Activated CD4-positive, alpha-beta T cell treated with anti-CD3 and anti-CD28 coated beads, Interleukin-2, amount 10 ng/mL, durations not matched to agents 24 days and 14 days (primary cell): ENCODE results near the gene ANKRD44. TPM values are rescaled to one million over a fixed set of nuclear protein-coding genes. Genes with fewer than 3 reads are reported as not detected.
"Not testable (repeated sequence)": the region's sequence is repeated elsewhere in the genome, so short reads cannot be mapped to it uniquely, and the experiment has no call there.

Experiments
- DNase-seq: peaks from one replicate; pipeline ENCODE4 v3.0.0; 2022
- H3K27ac Mint-ChIP-seq: one replicate; pipeline ENCODE4 v1.8.0; 2022; ENCODE audit warnings: mild to moderate bottlenecking, mixed read lengths
- H3K27me3 Mint-ChIP-seq: one replicate; pipeline ENCODE4 v1.8.0; 2022; ENCODE audit warnings: mixed read lengths
- H3K36me3 Mint-ChIP-seq: one replicate; pipeline ENCODE4 v1.8.0; 2022; ENCODE audit warnings: low read depth, mild to moderate bottlenecking, mixed read lengths
- H3K4me1 Mint-ChIP-seq: one replicate; pipeline ENCODE4 v1.8.0; 2021; ENCODE audit warnings: mixed read lengths
- H3K4me3 Mint-ChIP-seq: one replicate; pipeline ENCODE4 v1.8.0; 2022; ENCODE audit warnings: mild to moderate bottlenecking, moderate library complexity, mixed read lengths
- H3K9me3 Mint-ChIP-seq: one replicate; pipeline ENCODE4 v1.8.0; 2021; ENCODE audit warnings: mixed read lengths
- intact Hi-C: fragments of 100-400 bp; cut with micrococcal nuclease; formaldehyde crosslinking; loops from one replicate; pipeline ENCODE4 v1.15.1; 2023
- total RNA-seq: library from RNA; stranded (reverse); gene quantifications from 2 replicates; pipeline ENCODE4 v1.2.3, GENCODE V29; 2022

ANKRD44 gene
- 130 and 147 TPM in 2 replicates for total RNA-seq

- Mint-ChIP-seq H3K4me3 (peak within 1 kb of the TSS; percentile 91), H3K27ac (peak within 1 kb of the TSS; percentile 95), H3K4me1 (peaks cover 56% of the 10 kb centered on the region), H3K36me3 (peaks cover 17% of the 10 kb centered on the region), H3K9me3 (no peaks in the 10 kb centered on the region), H3K27me3 (no peaks in the 10 kb centered on the region)
- peak; percentile 96 for DNase-seq
- intact Hi-C loops = loop anchor here (1.0 to 5.0 kb wide), 2 partner anchors 47 to 111 kb away; no protein-coding TSS in a partner anchor
These were observed at the start of gene ANKRD44 for GRCh38 chr2:197310271-197310985. TSS of gene ANKRD44 (minus strand) at chr2:197310780. CDS start at chr2:197310604, 176 bp downstream.

- H3K27ac Mint-ChIP-seq = no peak overlapping the region
- H3K27me3 Mint-ChIP-seq = no peaks in the 10 kb centered on the region
- intact Hi-C loops = loop anchor here (5.0 kb wide), 1 partner anchor 48 kb away; the partner anchor contains the start of gene ANKRD44
- H3K4me3 Mint-ChIP-seq = no peak overlapping the region
- no peaks in the 10 kb centered on the region for H3K9me3 Mint-ChIP-seq
- H3K36me3 Mint-ChIP-seq = no peaks in the 10 kb centered on the region
- no peak for DNase-seq
- H3K4me1 Mint-ChIP-seq = peaks cover 14% of the 10 kb centered on the region
These were observed 49.3 kb upstream of the ANKRD44 start for GRCh38 chr2:197359859-197360258.

- Mint-ChIP-seq H3K4me3 (no peak overlapping the region), H3K27ac (no peak overlapping the region), H3K27me3 (no peaks in the 10 kb centered on the region), H3K9me3 (no peaks in the 10 kb centered on the region), H3K36me3 (no peaks in the 10 kb centered on the region), H3K4me1 (peaks cover 14% of the 10 kb centered on the region)
- intact Hi-C loops = loop anchor here (5.0 kb wide), 1 partner anchor 47 kb away; the partner anchor contains the start of gene ANKRD44
- DNase-seq = no peak
These were observed 48.4 kb upstream of the ANKRD44 start for GRCh38 chr2:197358931-197359330.

GRCh38 chr2:197357986-197358385 is 47.4 kb upstream of the ANKRD44 start:
- Mint-ChIP-seq H3K36me3 (no peaks in the 10 kb centered on the region), H3K4me1 (peaks cover 15% of the 10 kb centered on the region), H3K9me3 (no peaks in the 10 kb centered on the region), H3K27me3 (no peaks in the 10 kb centered on the region), H3K27ac (no peak overlapping the region), H3K4me3 (no peak overlapping the region)
- DNase-seq = no peak
- intact Hi-C loops = loop anchor here (2.0 to 5.0 kb wide), 2 partner anchors 29 to 46 kb away; partner anchors contain the start of gene ANKRD44

- no peak for DNase-seq
- no peaks in the 10 kb centered on the region for H3K36me3 Mint-ChIP-seq
- intact Hi-C loops = loop anchor here (2.0 to 5.0 kb wide), 2 partner anchors 27 to 44 kb away; partner anchors contain the start of gene ANKRD44
These were observed 45.6 kb upstream of the ANKRD44 start for GRCh38 chr2:197356136-197356535.

GRCh38 chr2:197354169-197354558 is 43.6 kb upstream of the ANKRD44 start:
- H3K36me3 Mint-ChIP-seq = no peaks in the 10 kb centered on the region
- DNase-seq = no peak
- H3K27me3 Mint-ChIP-seq = no peaks in the 10 kb centered on the region

More at GRCh38 chr2:197356136-197356535, 45.6 kb upstream of the ANKRD44 start:
- H3K27me3 Mint-ChIP-seq = no peaks in the 10 kb centered on the region
- peak overlapping the region; percentile 80 for H3K27ac Mint-ChIP-seq
- H3K4me1 Mint-ChIP-seq = peaks cover 15% of the 10 kb centered on the region
- peak overlapping the region; percentile 22 for H3K4me3 Mint-ChIP-seq
- no peaks in the 10 kb centered on the region for H3K9me3 Mint-ChIP-seq

GRCh38 chr2:197353393-197354168 is 43.0 kb upstream of the ANKRD44 start:
- no peak for DNase-seq
- no peak overlapping the region for H3K4me3 Mint-ChIP-seq
- intact Hi-C loops = no loop called here
- H3K27me3 Mint-ChIP-seq = no peaks in the 10 kb centered on the region
- no peaks in the 10 kb centered on the region for H3K9me3 Mint-ChIP-seq
- no peaks in the 10 kb centered on the region for H3K36me3 Mint-ChIP-seq
- no peak overlapping the region for H3K27ac Mint-ChIP-seq
- H3K4me1 Mint-ChIP-seq = peaks cover 12% of the 10 kb centered on the region

More at GRCh38 chr2:197354169-197354558, 43.6 kb upstream of the ANKRD44 start:
- intact Hi-C loops = no loop called here
- Mint-ChIP-seq H3K4me1 (peaks cover 14% of the 10 kb centered on the region), H3K4me3 (no peak overlapping the region), H3K9me3 (no peaks in the 10 kb centered on the region), H3K27ac (no peak overlapping the region)

- DNase-seq = no peak
- intact Hi-C loops = no loop called here
- no peaks in the 10 kb centered on the region for H3K9me3 Mint-ChIP-seq
- no peak overlapping the region for H3K4me3 Mint-ChIP-seq
- no peaks in the 10 kb centered on the region for H3K27me3 Mint-ChIP-seq
- no peak overlapping the region for H3K27ac Mint-ChIP-seq
- H3K36me3 Mint-ChIP-seq = no peaks in the 10 kb centered on the region
- peaks cover 5% of the 10 kb centered on the region for H3K4me1 Mint-ChIP-seq
These were observed 39.1 kb upstream of the ANKRD44 start for GRCh38 chr2:197349699-197350098.

- Mint-ChIP-seq H3K4me3 (no peak overlapping the region), H3K36me3 (no peaks in the 10 kb centered on the region), H3K27ac (no peak overlapping the region), H3K9me3 (no peaks in the 10 kb centered on the region), H3K4me1 (peaks cover 5% of the 10 kb centered on the region), H3K27me3 (no peaks in the 10 kb centered on the region)
- intact Hi-C loops = no loop called here
- no peak for DNase-seq
These were observed 38.3 kb upstream of the ANKRD44 start for GRCh38 chr2:197348721-197349360.

- intact Hi-C loops = no loop called here
- no peak for DNase-seq
- no peaks in the 10 kb centered on the region for H3K36me3 Mint-ChIP-seq
- no peak overlapping the region for H3K27ac Mint-ChIP-seq
- no peaks in the 10 kb centered on the region for H3K27me3 Mint-ChIP-seq
- peaks cover 9% of the 10 kb centered on the region for H3K4me1 Mint-ChIP-seq
- no peak overlapping the region for H3K4me3 Mint-ChIP-seq
- H3K9me3 Mint-ChIP-seq = no peaks in the 10 kb centered on the region
These were observed 35.3 kb upstream of the ANKRD44 start for GRCh38 chr2:197345846-197346370.

- H3K4me3 Mint-ChIP-seq = not testable (repeated sequence)
These were observed 33.4 kb upstream of the ANKRD44 start for GRCh38 chr2:197343968-197344367.

GRCh38 chr2:197340591-197340990 is 30.0 kb upstream of the ANKRD44 start:
- H3K27me3 Mint-ChIP-seq = no peaks in the 10 kb centered on the region
- no peak overlapping the region for H3K4me3 Mint-ChIP-seq
- H3K36me3 Mint-ChIP-seq = no peaks in the 10 kb centered on the region
- peaks cover 17% of the 10 kb centered on the region for H3K4me1 Mint-ChIP-seq
- no peak for DNase-seq
- intact Hi-C loops = no loop called here
- no peaks in the 10 kb centered on the region for H3K9me3 Mint-ChIP-seq
- H3K27ac Mint-ChIP-seq = no peak overlapping the region

More at GRCh38 chr2:197343968-197344367, 33.4 kb upstream of the ANKRD44 start:
- DNase-seq, H3K27ac Mint-ChIP-seq, H3K9me3 Mint-ChIP-seq, intact Hi-C loops, H3K27me3 Mint-ChIP-seq, H3K36me3 Mint-ChIP-seq: not testable (repeated sequence)
- peaks cover 17% of the 10 kb centered on the region for H3K4me1 Mint-ChIP-seq

GRCh38 chr2:197339496-197340220 is 29.1 kb upstream of the ANKRD44 start:
- no peaks in the 10 kb centered on the region for H3K9me3 Mint-ChIP-seq
- no peak for DNase-seq
- intact Hi-C loops = loop anchor here (1.0 kb wide), 1 partner anchor 12 kb away; no protein-coding TSS in a partner anchor
- no peaks in the 10 kb centered on the region for H3K27me3 Mint-ChIP-seq
- H3K4me1 Mint-ChIP-seq = peaks cover 14% of the 10 kb centered on the region
- H3K4me3 Mint-ChIP-seq = no peak overlapping the region
- H3K27ac Mint-ChIP-seq = peak overlapping the region; percentile 14
- H3K36me3 Mint-ChIP-seq = no peaks in the 10 kb centered on the region
